ENCODE data around the gene POGLUT3. TPM values are rescaled to one million over a fixed set of nuclear protein-coding genes. Genes with fewer than 3 reads are reported as not detected.

The POGLUT3 gene
- total RNA-seq, 4 donors from 2014 or later: 6.0 to 18.3 (median 13.2) TPM

- no peak overlapping the region for H3K4me3 ChIP-seq
- WGBS, 2 donors: 98% methylated on average over 3 of the region's 3 CpGs
- intact Hi-C loops (cut with DNase I): no loop called here
- TF ChIP-seq POLR2A (IDR thresholded peaks at IDR 0.05): no peak
- TF ChIP-seq CTCF (IDR thresholded peaks at IDR 0.05): no peak
- H3K9me3 ChIP-seq: no peaks in the 10 kb centered on the region
- H3K27me3 ChIP-seq: no peaks in the 10 kb centered on the region
- H3K36me3 ChIP-seq: peaks cover 0 to 96% (median 7%) of the 10 kb centered on the region in 3 donors
- H3K4me1 ChIP-seq: no peaks in the 10 kb centered on the region
- H3K27ac ChIP-seq: no peak overlapping the region
- DNase-seq: no peak
Observed at GRCh38 chr11:108486331-108486730, 11.9 kb downstream of the POGLUT3 start.

GRCh38 chr11:108483163-108483562 is 15.0 kb downstream of the POGLUT3 start:
- Histone ChIP-seq H3K36me3 (peaks cover 0 to 99% (median 0%) of the 10 kb centered on the region in 3 donors), H3K9me3 (no peaks in the 10 kb centered on the region)

GRCh38 chr11:108474664-108475463 is 23.3 kb downstream of the POGLUT3 start:
- H3K36me3 ChIP-seq: peaks cover 0 to 69% (median 5%) of the 10 kb centered on the region in 3 donors
- H3K27ac ChIP-seq: no peak overlapping the region
- no peaks in the 10 kb centered on the region for H3K9me3 ChIP-seq
- intact Hi-C loops (cut with DNase I): no loop called here
- H3K4me3 ChIP-seq: no peak overlapping the region
- no peak for DNase-seq
- peaks cover 0 to 5% (median 0%) of the 10 kb centered on the region in 3 donors for H3K4me1 ChIP-seq
- 90 to 92% methylated on average over 11 of the region's 11 CpGs for WGBS, 2 donors
- no peaks in the 10 kb centered on the region for H3K27me3 ChIP-seq
- TF ChIP-seq POLR2A (IDR thresholded peaks at IDR 0.05) (no peak), CTCF (IDR thresholded peaks at IDR 0.05) (no peak)

More at GRCh38 chr11:108483163-108483562, 15.0 kb downstream of the POGLUT3 start:
- DNase-seq: no peak
- H3K27ac ChIP-seq: no peak overlapping the region
- no peaks in the 10 kb centered on the region for H3K4me1 ChIP-seq
- H3K4me3 ChIP-seq: no peak overlapping the region
- no peak for TF ChIP-seq CTCF (IDR thresholded peaks at IDR 0.05)
- TF ChIP-seq POLR2A (IDR thresholded peaks at IDR 0.05): no peak
- H3K27me3 ChIP-seq: no peaks in the 10 kb centered on the region
- intact Hi-C loops (cut with DNase I): no loop called here

- 40 to 41% methylated on average over 1 of the region's 1 CpG for WGBS, 2 donors
- Histone ChIP-seq H3K4me3 (no peak overlapping the region), H3K36me3 (peaks cover 0 to 47% (median 5%) of the 10 kb centered on the region in 3 donors), H3K27me3 (no peaks in the 10 kb centered on the region), H3K9me3 (no peaks in the 10 kb centered on the region), H3K27ac (no peak overlapping the region), H3K4me1 (peaks cover 1 to 15% (median 5%) of the 10 kb centered on the region in 3 donors)
- TF ChIP-seq POLR2A (IDR thresholded peaks at IDR 0.05) (no peak), CTCF (IDR thresholded peaks at IDR 0.05) (no peak)
- DNase-seq: no peak
- intact Hi-C loops (cut with DNase I): no loop called here
Observed at GRCh38 chr11:108472681-108473080, 25.5 kb downstream of the POGLUT3 start.

GRCh38 chr11:108468478-108468864 is 29.7 kb downstream of the POGLUT3 start:
- intact Hi-C loops (cut with DNase I): loop anchor here (10.0 kb wide), 1 partner anchor 176 kb away; no protein-coding TSS in a partner anchor
- TF ChIP-seq POLR2A (IDR thresholded peaks at IDR 0.05) (no peak), CTCF (IDR thresholded peaks at IDR 0.05) (no peak)
- H3K4me1 ChIP-seq: peaks cover 3 to 28% (median 5%) of the 10 kb centered on the region in 3 donors
- peak overlapping the region; percentile 97 to 100 (median 98) for H3K27ac ChIP-seq
- WGBS, 2 donors: 35 to 40% methylated on average over 1 of the region's 1 CpG
- H3K36me3 ChIP-seq: peaks cover 0 to 5% (median 0%) of the 10 kb centered on the region in 3 donors
- H3K27me3 ChIP-seq: no peaks in the 10 kb centered on the region
- no peak for DNase-seq
- no peak overlapping the region for H3K4me3 ChIP-seq
- H3K9me3 ChIP-seq: no peaks in the 10 kb centered on the region

Data from esophagus squamous epithelium (tissue), 5 donors.